Lower leg skin (tissue), 3 donors: Measurements from ENCODE around the gene AGMO.

Source experiments
- CTCF ChIP-seq, 3 donors: fragments of 450-650 bp; IDR thresholded peaks; one replicate each; pipeline ENCODE4 v1.5.1; 2016; ENCODE audit warnings: antibody characterized with exemption in 3 of 3, mild to moderate bottlenecking in 3 of 3, moderate library complexity in 2 of 3
- POLR2A ChIP-seq, 2 donors: fragments of 450-650 bp; IDR thresholded peaks; one replicate each; pipeline ENCODE4 v1.6.1; 2016 to 2017; ENCODE audit warnings: antibody characterized with exemption in 2 of 2, mild to moderate bottlenecking in 1 of 2, moderate library complexity in 1 of 2

GRCh38 chr7:15487896-15488295 lies 73.9 kb downstream of the AGMO start:
- TF ChIP-seq POLR2A (IDR thresholded peaks at IDR 0.05) (no peak), CTCF (IDR thresholded peaks at IDR 0.05) (no peak)
